Epithelial cell of esophagus (primary cell): ENCODE measurements around the gene NXPH4.
A peak's percentile ranks its signal among the peaks of the same experiment; 100 is the strongest.

Source experiments
- DNase-seq: peaks from one replicate; pipeline ENCODE4 v3.0.0; 2010; ENCODE audit warnings: low read depth
- H3K4me3 ChIP-seq: 2 replicates; pipeline ENCODE4 v1.5.1; 2011; ENCODE audit warnings: mild to moderate bottlenecking, low read length, control low read depth
- CTCF ChIP-seq: IDR thresholded peaks from 2 replicates; pipeline ENCODE4 v1.5.1; 2011; ENCODE audit warnings: low read depth, mild to moderate bottlenecking, low read length, control low read depth, inconsistent platforms; ENCODE audit not compliant: insufficient read depth; ENCODE audit errors: missing control alignments

NXPH4 gene

DNA sequence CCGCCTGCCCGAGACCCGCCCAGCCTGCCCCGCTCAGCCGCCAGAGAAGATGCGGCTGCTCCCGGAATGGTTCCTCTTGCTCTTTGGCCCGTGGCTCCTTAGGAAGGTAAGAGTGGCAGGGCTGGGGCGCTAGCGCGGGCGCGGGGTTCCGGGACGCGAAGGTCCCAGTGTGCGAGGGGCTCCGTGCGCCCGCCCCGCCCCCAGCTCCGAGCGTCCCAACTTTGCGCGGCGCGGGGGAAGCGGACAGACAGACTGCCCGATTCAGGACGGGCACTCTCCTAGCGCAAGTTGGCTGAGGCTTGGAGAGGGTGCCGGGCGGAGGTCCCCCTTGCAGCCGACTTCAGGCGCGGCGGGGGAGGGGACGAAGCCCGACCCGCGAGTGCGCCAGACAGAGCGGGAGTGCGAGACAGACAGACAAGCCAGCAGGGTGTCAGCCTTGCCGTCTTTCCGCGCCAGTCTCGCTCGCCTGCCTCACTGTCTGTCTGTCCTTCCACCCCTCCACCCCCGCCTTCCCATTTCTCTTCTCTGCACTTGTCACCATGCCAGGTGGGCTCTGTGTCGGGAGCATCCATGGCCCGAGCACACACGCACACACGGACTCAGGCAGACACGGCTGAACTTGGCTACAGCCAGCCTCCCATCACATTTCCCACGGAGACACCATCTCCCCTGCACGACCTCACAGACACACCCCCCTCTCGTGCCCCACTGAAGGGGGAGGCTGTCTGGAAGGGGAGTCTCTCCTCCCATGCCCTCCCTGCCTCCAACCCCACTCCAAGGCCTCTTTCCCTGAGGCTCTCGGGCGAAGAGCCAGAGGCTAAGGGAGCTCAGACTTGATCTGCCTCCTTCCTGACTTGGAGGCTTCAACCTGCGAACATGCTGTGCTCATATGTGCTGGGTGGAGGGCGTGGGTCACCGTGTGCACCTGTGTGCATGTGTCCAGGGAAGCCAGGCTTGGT is 606 bp downstream of the NXPH4 start:
- H3K4me3 ChIP-seq = peak overlapping the region; percentile 43
- no peak for TF ChIP-seq CTCF
- DNase-seq = no peak

DNA sequence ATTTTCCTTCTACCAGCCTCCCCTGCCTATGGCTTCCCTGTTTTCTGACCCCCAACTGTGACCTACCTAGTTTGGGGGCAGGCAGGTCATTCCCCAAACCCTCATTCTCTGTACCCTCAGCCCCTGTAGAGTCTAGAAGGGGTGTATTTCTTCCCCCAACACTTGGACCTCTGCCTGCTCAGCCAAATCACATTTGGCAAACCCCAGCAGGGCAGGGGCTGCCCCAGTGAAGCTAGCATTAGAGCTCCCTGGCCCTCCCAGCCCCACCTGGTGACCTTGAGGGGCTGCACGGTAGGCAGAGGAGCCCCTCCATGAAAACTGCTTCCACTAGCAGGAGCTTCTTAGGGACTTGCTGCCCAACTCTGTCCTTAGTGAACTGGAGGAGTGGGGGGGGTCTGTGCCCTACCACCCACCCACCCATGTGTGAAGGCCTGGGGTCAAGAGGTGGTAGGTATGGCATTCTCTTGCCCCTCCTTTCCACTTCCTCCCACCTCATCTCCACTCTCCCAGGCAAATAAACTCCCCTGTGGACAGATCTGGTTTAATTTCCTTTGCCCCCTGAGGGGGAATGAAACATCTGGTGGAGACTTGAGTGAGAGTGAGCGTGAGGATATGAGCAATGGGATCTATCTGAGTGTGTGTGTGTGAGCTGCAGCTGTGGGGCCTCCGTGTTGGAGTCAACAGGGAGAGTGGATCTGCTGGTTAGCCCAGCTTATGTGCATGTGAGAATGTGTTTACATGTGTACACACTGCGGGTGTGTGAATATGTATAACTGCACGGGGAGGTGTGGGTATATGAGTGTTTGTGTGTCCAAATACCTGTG is 1.6 kb downstream of the NXPH4 start:
- H3K4me3 ChIP-seq = no peak overlapping the region
- no peak for TF ChIP-seq CTCF
- DNase-seq = peak; percentile 59

DNA sequence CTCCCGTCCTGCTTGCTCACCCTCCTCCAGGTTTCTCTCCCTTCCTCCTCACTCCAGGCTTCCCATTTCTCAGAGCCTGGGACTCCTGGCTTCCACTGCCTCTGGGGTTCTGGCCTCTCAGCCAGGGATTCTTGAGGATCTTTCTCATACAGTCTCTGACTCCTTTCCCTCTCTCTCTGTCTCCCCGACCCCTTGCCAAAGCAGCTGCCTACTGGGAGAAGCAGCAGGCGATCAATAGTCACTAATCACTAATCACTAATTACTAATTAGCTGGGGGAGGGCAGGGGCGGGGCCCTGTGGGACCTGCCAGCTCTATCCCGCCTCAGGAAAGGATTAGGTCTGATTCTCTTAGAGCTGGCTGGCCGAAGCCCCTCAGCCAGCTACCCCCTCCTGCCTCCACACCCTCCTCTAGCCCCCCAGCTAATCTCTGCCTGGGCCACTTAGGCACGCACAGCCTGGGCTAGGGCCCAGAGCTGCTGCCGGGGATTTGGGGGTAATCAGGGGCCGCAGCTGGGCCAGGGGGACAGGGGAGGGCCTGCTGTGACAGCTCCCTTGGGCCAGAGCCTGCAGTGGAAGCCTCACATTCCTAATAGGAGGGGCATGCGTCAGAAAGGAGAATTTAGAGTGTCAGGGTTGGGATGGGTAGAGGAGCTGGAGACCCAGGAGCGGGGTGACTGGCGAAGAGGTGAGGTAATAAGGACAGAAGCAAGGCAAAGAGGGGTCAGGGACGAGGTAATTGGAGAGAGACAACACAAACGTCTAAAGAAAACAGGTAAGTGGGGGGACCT is 2.8 kb downstream of the NXPH4 start:
- no peak for TF ChIP-seq CTCF
- DNase-seq = no peak
- H3K4me3 ChIP-seq = no peak overlapping the region

GRCh38 chr12:57219993-57220754 is 3.6 kb downstream of the NXPH4 start:
- H3K4me3 ChIP-seq = no peak overlapping the region
- no peak for DNase-seq
- TF ChIP-seq CTCF = no peak

DNA sequence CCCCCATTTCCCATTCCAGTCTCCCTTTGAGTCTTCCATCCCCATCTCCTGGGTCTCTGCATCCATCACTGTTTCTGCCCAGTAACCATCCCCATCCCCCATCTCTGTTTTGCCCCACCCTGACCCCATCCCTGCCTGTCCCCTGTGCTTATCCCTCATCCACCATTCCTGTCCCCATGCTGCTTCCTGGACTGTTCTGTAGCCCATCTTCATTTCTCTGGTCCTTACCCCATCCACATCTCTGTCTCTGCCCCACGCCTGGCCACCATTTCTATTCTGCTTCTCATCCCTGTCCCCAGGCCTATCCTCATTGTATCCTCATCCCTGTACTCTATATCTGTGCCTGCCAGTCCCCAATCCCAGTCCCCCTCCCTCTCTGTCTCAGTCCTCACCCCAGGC is 4.2 kb downstream of the NXPH4 start:
- TF ChIP-seq CTCF = no peak
- no peak overlapping the region for H3K4me3 ChIP-seq
- no peak for DNase-seq

- H3K4me3 ChIP-seq = no peak overlapping the region
- TF ChIP-seq CTCF = no peak
- DNase-seq = no peak
Measured at GRCh38 chr12:57221169-57221917, 4.7 kb downstream of the NXPH4 start.
